ENCODE results near the gene GPR176. TPM values are rescaled to one million over a fixed set of nuclear protein-coding genes. Genes with fewer than 3 reads are reported as not detected.

The GPR176 gene
- total and polyA plus RNA-seq, 7 donors, result 0.23 to 7.9 (median 3.9) TPM

- TF ChIP-seq, protein P1, sequence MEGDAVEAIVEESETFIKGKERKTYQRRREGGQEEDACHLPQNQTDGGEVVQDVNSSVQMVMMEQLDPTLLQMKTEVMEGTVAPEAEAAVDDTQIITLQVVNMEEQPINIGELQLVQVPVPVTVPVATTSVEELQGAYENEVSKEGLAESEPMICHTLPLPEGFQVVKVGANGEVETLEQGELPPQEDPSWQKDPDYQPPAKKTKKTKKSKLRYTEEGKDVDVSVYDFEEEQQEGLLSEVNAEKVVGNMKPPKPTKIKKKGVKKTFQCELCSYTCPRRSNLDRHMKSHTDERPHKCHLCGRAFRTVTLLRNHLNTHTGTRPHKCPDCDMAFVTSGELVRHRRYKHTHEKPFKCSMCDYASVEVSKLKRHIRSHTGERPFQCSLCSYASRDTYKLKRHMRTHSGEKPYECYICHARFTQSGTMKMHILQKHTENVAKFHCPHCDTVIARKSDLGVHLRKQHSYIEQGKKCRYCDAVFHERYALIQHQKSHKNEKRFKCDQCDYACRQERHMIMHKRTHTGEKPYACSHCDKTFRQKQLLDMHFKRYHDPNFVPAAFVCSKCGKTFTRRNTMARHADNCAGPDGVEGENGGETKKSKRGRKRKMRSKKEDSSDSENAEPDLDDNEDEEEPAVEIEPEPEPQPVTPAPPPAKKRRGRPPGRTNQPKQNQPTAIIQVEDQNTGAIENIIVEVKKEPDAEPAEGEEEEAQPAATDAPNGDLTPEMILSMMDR (IDR thresholded peaks at IDR 0.05), result no peak
- TF ChIP-seq POLR2AphosphoS5 (IDR thresholded peaks at IDR 0.05) (no peak), POLR2A (IDR thresholded peaks at IDR 0.05) (no peak), EP300 (IDR thresholded peaks at IDR 0.05) (no peak)
- intact Hi-C loops (cut with DNase I), result no loop called here
- DNase-seq, result no peak
Measured at GRCh38 chr15:39794954-39795353, 125.1 kb downstream of the GPR176 start.

GRCh38 chr15:39793923-39794322 lies 126.1 kb downstream of the GPR176 start:
- H3K9me3 ChIP-seq, result no peaks in the 10 kb centered on the region
- TF ChIP-seq POLR2AphosphoS5 (IDR thresholded peaks at IDR 0.05), result no peak
- TF ChIP-seq EP300 (IDR thresholded peaks at IDR 0.05), result no peak
- TF ChIP-seq, protein P1 (IDR thresholded peaks at IDR 0.05), result no peak
- TF ChIP-seq POLR2A (IDR thresholded peaks at IDR 0.05), result no peak
- no peaks in the 10 kb centered on the region for H3K4me1 ChIP-seq
- no peak overlapping the region for H3K27ac ChIP-seq
- intact Hi-C loops (cut with DNase I), result no loop called here
- 91% methylated on average over 4 of the region's 4 CpGs for WGBS, 2 donors
- no peaks in the 10 kb centered on the region for H3K27me3 ChIP-seq
- no peak for DNase-seq
- no peaks in the 10 kb centered on the region for H3K36me3 ChIP-seq
- no peak overlapping the region for H3K4me3 ChIP-seq

More at GRCh38 chr15:39794954-39795353, 125.1 kb downstream of the GPR176 start:
- 77 to 78% methylated on average over 3 of the region's 3 CpGs for WGBS, 2 donors
- no peaks in the 10 kb centered on the region for H3K27me3 ChIP-seq
- H3K27ac ChIP-seq, result no peak overlapping the region
- H3K36me3 ChIP-seq, result no peaks in the 10 kb centered on the region
- no peak overlapping the region for H3K4me3 ChIP-seq
- no peaks in the 10 kb centered on the region for H3K9me3 ChIP-seq
- H3K4me1 ChIP-seq, result no peaks in the 10 kb centered on the region

DNA sequence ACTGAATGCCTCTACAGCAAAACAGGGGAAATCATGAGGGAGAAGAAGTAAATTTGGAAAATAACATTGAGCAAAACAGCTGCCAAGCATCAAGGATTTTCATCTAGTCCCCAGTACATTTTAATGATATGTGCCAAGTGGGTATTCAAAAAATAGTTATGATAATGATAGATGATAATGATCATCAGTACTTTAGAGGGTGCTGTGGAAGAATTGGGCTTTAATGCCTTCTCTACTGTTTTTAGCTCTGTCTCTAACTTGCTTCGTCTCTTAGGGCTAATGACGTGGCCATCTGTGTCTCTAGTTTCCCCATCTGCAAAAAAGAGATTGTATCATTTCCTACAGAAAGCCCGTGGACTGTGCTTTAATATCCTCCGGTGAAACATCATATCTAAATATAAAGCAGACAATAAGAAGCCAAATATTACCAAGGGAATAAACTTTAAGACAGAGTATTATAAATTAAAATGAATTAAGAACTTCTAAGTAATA lies 127.2 kb downstream of the GPR176 start:
- WGBS, 2 donors, result 26 to 75% methylated on average over 4 of the region's 4 CpGs
- Histone ChIP-seq H3K27me3 (no peaks in the 10 kb centered on the region), H3K4me1 (no peaks in the 10 kb centered on the region), H3K36me3 (no peaks in the 10 kb centered on the region), H3K4me3 (no peak overlapping the region), H3K9me3 (no peaks in the 10 kb centered on the region), H3K27ac (no peak overlapping the region)
- intact Hi-C loops (cut with DNase I), result no loop called here
- TF ChIP-seq, protein P1 (IDR thresholded peaks at IDR 0.05), result no peak
- TF ChIP-seq POLR2AphosphoS5 (IDR thresholded peaks at IDR 0.05) (no peak), EP300 (IDR thresholded peaks at IDR 0.05) (no peak), POLR2A (IDR thresholded peaks at IDR 0.05) (no peak)
- no peak for DNase-seq

DNA sequence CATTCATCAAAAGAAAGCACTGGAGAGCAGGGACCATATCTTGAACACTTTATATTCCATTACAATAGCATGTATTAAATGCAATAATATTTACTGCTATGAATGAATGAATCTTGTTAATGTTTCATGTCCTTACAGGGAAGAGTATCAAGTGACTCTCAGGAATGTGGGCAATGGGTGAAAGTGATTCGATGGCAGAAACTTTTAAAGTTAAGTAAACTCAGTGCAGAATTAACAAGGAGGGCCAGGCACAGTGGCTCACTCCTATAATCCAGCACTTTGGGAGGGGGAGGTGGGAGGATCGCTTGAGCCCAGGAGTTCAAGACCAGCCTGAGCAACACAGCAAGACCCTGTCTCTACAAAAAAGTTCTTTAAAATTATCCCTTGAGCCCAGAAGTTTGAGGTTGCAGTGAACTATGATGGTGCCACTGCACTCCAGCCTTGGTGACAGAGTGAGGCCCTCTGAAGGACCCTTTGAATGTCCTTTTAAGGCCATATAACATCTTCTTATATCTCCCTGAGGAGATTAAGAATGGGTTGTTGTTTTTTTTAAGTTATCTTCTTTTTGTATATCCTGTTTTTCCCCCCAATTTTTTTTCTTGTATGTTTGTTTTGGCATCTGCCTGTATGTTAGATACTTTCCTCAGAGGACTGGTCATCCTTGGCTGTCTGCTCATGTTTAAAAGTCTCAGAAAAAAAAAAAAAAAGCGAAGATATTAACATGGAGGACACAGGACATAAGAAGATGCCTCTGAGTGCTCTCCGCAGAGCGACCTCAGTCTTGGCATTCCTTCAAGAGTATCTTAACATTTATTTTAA lies 127.8 kb downstream of the GPR176 start:
- Histone ChIP-seq H3K9me3 (no peaks in the 10 kb centered on the region), H3K27me3 (no peaks in the 10 kb centered on the region), H3K4me1 (no peaks in the 10 kb centered on the region), H3K27ac (no peak overlapping the region), H3K36me3 (no peaks in the 10 kb centered on the region), H3K4me3 (no peak overlapping the region)
- TF ChIP-seq POLR2A (IDR thresholded peaks at IDR 0.05) (no peak), POLR2AphosphoS5 (IDR thresholded peaks at IDR 0.05) (no peak), EP300 (IDR thresholded peaks at IDR 0.05) (no peak)
- TF ChIP-seq, protein P1 (IDR thresholded peaks at IDR 0.05), result no peak
- WGBS, 2 donors, result 78 to 81% methylated on average over 5 of the region's 5 CpGs
- intact Hi-C loops (cut with DNase I), result no loop called here
- DNase-seq, result no peak

All from sigmoid colon (tissue), 7 donors.